Testis (tissue), 2 donors: ENCODE data around the gene PARP6.

Source experiments
- CTCF ChIP-seq, 3 experiments: fragments of 450-650 bp in 2 of 3; fragments of 200-600 bp in 1 of 3; sonication (generic) in 1 of 3; IDR thresholded peaks; one replicate each; pipeline ENCODE4 v1.5.1; 2016 to 2019; ENCODE audit warnings: antibody characterized with exemption in 3 of 3, mild to moderate bottlenecking in 2 of 3, moderate library complexity in 1 of 3
- POLR2A ChIP-seq: fragments of 450-650 bp; IDR thresholded peaks from one replicate; pipeline ENCODE4 v1.6.1; 2017; ENCODE audit warnings: antibody characterized with exemption, mild to moderate bottlenecking, moderate library complexity

GRCh38 chr15:72233769-72234168, 38.6 kb downstream of the PARP6 start:
- TF ChIP-seq POLR2A (no peak), CTCF (IDR thresholded peaks at IDR 0.05) (no peak)
